HG02610 (cell line): ENCODE results near the gene CDC6.

Experiments
- ATAC-seq: cut with Tn5 transposase; IDR thresholded peaks from one replicate; pipeline ENCODE4 v1.9.1; 2021; ENCODE audit warnings: mild to moderate bottlenecking, moderate library complexity; ENCODE audit not compliant: unreplicated experiment

The CDC6 gene

DNA sequence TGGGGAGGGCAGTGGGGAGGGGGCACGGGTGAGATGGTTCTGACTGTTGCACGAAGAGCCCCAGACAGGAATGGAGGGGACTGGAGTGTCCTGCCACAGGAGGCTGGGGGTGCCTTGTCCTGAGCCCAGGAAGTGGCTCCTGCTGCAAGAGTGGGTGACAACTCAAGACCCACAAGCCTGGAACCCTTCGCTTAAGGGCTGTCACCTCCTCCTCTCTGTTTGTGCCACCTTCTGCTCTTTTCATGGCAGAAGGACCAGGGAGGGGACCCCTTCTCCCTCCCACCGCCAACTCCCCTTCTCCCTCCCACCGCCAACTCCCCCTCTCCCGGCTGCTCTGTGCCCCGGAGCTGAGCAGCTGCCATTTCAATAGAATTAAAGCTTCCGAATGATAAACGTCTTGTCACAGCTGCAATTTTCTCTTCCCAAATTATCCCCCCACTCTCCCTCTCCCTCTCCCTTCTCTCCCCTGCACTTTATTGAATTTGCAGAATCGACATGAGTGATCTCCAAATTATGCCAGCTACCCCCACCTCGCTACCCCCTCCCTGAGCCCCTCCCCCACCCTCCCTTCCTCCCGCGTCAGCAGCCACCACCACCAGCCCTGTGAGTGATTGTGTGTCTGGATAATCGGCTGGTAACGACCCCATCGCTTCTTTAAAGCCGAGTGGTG lies 63.1 kb downstream of the CDC6 start:
- ATAC-seq, result no peak

DNA sequence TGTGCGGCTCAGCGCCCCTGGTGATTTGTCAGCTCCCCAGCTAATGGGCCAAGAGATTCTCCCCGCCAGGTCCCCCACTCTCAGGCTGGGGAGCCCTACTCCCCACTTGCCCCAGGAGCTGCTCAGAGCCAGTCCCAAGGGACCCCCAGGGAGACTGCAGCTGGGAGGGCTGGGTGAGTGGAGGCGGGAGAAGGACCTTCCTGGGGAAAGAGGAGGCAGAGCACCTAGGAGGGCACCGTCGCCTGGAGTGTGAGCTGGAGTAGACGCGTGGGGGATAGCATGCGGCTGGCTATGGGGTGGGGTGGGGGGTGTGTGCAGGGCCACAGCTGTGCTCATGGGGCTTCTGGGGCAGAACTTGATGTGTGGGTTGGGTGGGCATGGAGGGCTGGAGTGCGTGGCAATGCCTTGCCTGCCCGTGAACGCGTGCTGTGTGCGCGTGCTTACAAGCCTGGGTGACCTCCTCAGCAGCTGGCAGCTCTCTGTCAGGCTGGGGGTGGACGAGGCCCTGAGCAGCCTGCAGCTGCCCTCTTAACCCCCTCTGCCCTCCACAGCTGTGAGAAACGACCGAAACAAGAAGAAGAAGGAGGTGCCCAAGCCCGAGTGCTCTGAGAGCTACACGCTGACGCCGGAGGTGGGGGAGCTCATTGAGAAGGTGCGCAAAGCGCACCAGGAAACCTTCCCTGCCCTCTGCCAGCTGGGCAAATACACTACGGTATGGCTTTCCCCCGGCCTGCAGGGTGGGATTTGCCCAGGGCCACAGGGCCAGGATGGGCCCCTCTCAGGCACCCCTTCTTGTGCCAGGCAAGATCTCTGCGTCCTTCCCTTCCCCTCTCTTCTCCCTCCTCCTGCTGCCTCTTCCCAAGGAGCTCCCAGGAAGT lies 63.9 kb downstream of the CDC6 start:
- no peak for ATAC-seq

DNA sequence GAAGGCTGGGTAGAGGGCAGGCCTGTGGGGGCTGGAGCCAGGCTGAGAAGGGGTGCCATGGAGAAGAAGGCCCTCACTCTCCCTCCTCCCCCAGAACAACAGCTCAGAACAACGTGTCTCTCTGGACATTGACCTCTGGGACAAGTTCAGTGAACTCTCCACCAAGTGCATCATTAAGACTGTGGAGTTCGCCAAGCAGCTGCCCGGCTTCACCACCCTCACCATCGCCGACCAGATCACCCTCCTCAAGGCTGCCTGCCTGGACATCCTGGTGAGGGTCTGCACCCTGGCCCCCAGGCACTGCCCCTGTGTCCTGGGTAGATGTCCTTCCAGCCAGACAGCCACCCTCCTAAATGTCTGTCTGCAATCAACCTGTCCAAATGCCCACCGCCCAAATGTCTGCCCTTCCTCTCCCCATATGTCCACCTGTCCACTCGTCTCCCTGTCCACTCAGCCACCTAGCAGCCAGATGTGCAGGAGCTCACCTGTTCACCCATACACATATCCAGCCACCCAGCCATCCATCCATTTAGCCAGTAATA lies 64.6 kb downstream of the CDC6 start:
- no peak for ATAC-seq

DNA sequence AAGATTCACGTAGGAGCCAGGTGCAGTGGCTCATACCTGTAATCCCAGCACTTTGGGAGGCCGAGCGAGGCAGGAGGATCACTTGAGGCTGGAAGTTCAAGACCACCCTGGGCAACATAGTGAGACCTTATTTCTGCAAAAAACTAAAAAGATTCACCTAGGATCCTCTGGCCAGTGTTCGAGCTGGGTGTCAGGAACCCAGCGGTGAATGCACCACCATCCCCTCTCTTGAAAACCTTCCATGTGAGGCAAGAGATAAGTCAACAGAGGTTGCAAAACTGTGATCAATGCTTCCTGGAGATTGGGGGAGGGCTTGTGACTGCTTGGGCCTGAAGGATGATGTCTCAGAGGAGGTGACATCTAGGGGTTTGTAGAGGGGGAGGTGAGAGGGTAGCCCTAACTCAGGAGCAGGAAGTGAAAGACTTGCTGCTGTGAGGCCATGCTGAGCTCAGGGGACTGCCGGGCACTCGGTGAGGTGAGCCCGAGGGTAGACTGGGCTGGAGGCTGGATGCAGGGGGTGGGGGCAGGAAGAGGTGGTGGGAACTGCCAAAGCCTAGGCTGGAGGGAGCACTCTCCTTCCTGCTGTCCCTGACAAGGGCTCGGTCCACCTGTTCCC lies 65.2 kb downstream of the CDC6 start:
- no peak for ATAC-seq
